ENCODE results near the gene UBE2E1. TPM values are rescaled to one million over a fixed set of nuclear protein-coding genes. Genes with fewer than 3 reads are reported as not detected.

UBE2E1 gene
- total and polyA plus RNA-seq, 7 experiments from 2014 or later = 5.2 to 80.0 (median 65.8) TPM

DNA sequence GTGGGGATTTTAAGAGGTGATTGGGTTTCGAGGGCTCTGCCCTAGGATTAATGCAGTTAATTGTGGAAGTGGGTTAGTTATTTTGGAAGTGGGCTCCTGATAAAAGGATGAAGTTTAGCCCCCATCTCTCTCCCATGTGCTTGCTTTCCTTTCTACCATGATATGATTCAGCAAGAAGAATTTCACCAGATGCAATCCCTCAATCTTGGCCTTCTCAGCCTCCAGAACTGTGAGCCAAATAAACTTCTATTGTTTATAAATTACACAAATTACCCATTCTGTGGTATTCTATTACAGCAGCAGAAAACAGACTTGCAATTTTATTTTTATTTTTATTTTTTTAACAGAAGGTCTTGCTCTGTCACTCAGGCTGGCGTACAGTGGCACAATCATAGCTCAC lies 27.3 kb upstream of the UBE2E1 start:
- intact Hi-C loops (cut with micrococcal nuclease) = no loop called here
- no peaks in the 10 kb centered on the region for H3K36me3 Mint-ChIP-seq
- no peak overlapping the region for H3K4me3 Mint-ChIP-seq
- no peak overlapping the region for H3K4me3 ChIP-seq (ENCODE audit: low read length)
- CTCF ChIA-PET = interaction anchor here (0.7 kb wide), 1 partner anchor 411 kb away, joined by 3 read pairs; no protein-coding TSS in a partner anchor
- H3K4me1 ChIP-seq (ENCODE audit: control insufficient read depth in 2 of 2, insufficient read depth in 2 of 2, low read length in 2 of 2) = no peaks in the 10 kb centered on the region
- H3K27ac Mint-ChIP-seq = no peak overlapping the region
- H3K27me3 Mint-ChIP-seq = peaks cover 8 to 21% (median 10%) of the 10 kb centered on the region in 5 donors
- POLR2A ChIA-PET = no interaction called here
- H3K4me1 Mint-ChIP-seq = no peaks in the 10 kb centered on the region
- H3K27ac ChIP-seq (ENCODE audit: low read depth, low read length) = no peak overlapping the region
- peaks cover 0 to 2% (median 0%) of the 10 kb centered on the region in 11 donors for H3K9me3 Mint-ChIP-seq
- DNase-seq (no peak), ATAC-seq (no peak)
- no peaks in the 10 kb centered on the region for H3K9me3 ChIP-seq (ENCODE audit: control insufficient read depth in 2 of 3, low read length in 3 of 3)
- no peaks in the 10 kb centered on the region for H3K27me3 ChIP-seq (ENCODE audit: control insufficient read depth in 2 of 2, insufficient read depth in 2 of 2, low read length in 2 of 2)
- no peaks in the 10 kb centered on the region for H3K36me3 ChIP-seq (ENCODE audit: control insufficient read depth in 2 of 3, insufficient read depth in 3 of 3, low read length in 3 of 3)

DNA sequence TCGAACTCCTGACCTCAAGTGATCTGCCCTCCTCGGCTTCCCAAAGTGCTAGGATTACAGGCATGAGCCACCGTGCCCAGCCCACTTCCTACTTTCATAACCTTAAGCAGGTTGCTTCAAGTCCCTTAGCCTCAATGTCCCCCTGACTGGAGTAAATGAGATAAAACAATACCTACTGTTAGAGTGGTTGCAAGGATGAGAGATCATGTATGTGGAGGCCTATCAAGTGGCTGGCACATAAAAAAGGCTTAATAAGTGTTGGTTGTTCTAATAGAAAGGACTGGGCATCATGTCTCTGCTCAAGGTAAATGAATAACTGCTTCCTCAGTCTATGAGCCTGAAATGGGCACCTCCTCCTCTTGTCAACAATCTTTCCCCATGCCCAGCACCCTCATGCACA lies 25.9 kb upstream of the UBE2E1 start:
- no peak for ATAC-seq
- H3K27ac ChIP-seq (ENCODE audit: low read depth, low read length) = no peak overlapping the region
- DNase-seq = no peak
- no peaks in the 10 kb centered on the region for H3K4me1 ChIP-seq (ENCODE audit: control insufficient read depth in 2 of 2, insufficient read depth in 2 of 2, low read length in 2 of 2)
- no peaks in the 10 kb centered on the region for H3K27me3 ChIP-seq (ENCODE audit: control insufficient read depth in 2 of 2, insufficient read depth in 2 of 2, low read length in 2 of 2)
- no peak overlapping the region for H3K4me3 Mint-ChIP-seq
- H3K9me3 Mint-ChIP-seq = peaks cover 0 to 2% (median 0%) of the 10 kb centered on the region in 11 donors
- ChIA-PET POLR2A (no interaction called here), CTCF (no interaction called here)
- H3K4me1 Mint-ChIP-seq = no peaks in the 10 kb centered on the region
- intact Hi-C loops (cut with micrococcal nuclease) = no loop called here
- no peaks in the 10 kb centered on the region for H3K9me3 ChIP-seq (ENCODE audit: control insufficient read depth in 2 of 3, low read length in 3 of 3)
- no peak overlapping the region for H3K4me3 ChIP-seq (ENCODE audit: low read length)
- peak overlapping the region in 1 of 9 donors; percentile 5 for H3K27ac Mint-ChIP-seq
- H3K36me3 ChIP-seq (ENCODE audit: control insufficient read depth in 2 of 3, insufficient read depth in 3 of 3, low read length in 3 of 3) = no peaks in the 10 kb centered on the region
- peaks cover 8 to 21% (median 10%) of the 10 kb centered on the region in 5 donors for H3K27me3 Mint-ChIP-seq
- H3K36me3 Mint-ChIP-seq = no peaks in the 10 kb centered on the region

DNA sequence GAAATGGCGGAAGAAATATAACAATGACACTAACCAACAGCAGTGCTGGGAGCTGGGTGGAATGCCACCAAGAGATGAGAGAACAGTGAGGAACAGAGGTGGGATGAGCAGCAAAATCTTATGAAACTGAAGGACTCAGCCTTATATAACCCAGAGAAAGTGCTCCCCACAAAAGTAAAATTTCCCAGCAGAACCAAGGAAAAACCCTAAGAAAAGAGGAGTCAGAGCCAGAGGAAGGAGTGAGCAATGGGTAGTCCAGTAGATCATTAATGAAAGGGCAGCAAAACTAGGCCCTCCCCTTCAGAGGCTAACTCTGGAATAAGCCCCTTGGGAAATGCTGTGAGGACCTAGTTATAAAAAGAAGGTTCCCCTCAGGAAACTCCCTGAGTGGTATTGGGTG lies 24.7 kb upstream of the UBE2E1 start:
- no peaks in the 10 kb centered on the region for H3K9me3 ChIP-seq (ENCODE audit: control insufficient read depth in 2 of 3, low read length in 3 of 3)
- no peaks in the 10 kb centered on the region for H3K4me1 Mint-ChIP-seq
- no peak for ATAC-seq
- peaks cover 0 to 1% (median 0%) of the 10 kb centered on the region in 11 donors for H3K9me3 Mint-ChIP-seq
- H3K27ac Mint-ChIP-seq = no peak overlapping the region
- H3K36me3 Mint-ChIP-seq = no peaks in the 10 kb centered on the region
- H3K4me1 ChIP-seq (ENCODE audit: control insufficient read depth in 2 of 2, insufficient read depth in 2 of 2, low read length in 2 of 2) = no peaks in the 10 kb centered on the region
- intact Hi-C loops (cut with micrococcal nuclease) = no loop called here
- POLR2A ChIA-PET = no interaction called here
- no peaks in the 10 kb centered on the region for H3K27me3 ChIP-seq (ENCODE audit: control insufficient read depth in 2 of 2, insufficient read depth in 2 of 2, low read length in 2 of 2)
- CTCF ChIA-PET = no interaction called here
- H3K4me3 ChIP-seq (ENCODE audit: low read length) = no peak overlapping the region
- H3K27me3 Mint-ChIP-seq = peaks cover 8 to 28% (median 16%) of the 10 kb centered on the region in 5 donors
- H3K27ac ChIP-seq (ENCODE audit: low read depth, low read length) = no peak overlapping the region
- DNase-seq = no peak
- no peaks in the 10 kb centered on the region for H3K36me3 ChIP-seq (ENCODE audit: control insufficient read depth in 2 of 3, insufficient read depth in 3 of 3, low read length in 3 of 3)
- no peak overlapping the region for H3K4me3 Mint-ChIP-seq

DNA sequence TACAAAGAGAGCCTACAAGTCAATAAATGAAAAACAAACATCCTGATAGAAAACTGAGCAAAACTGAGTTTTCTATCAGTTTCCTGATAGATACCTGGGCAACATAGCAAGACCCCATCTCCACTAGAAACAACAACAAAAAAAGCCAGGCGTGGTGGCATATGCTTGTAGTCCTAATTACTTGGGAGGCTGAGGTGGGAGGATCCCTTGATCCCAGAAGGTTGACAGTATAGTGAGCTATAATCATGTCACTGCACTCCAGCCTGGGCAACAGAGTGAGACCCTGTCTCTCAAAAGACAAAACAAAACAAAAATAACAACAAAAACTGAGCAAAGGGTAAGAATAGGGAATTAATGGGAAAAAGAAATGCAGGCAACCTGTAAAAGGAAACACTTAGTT lies 23.9 kb upstream of the UBE2E1 start:
- Histone ChIP-seq H3K9me3 (ENCODE audit: control insufficient read depth in 2 of 3, low read length in 3 of 3) (no peaks in the 10 kb centered on the region), H3K27ac (ENCODE audit: low read depth, low read length) (no peak overlapping the region), H3K4me1 (ENCODE audit: control insufficient read depth in 2 of 2, insufficient read depth in 2 of 2, low read length in 2 of 2) (no peaks in the 10 kb centered on the region), H3K36me3 (ENCODE audit: control insufficient read depth in 2 of 3, insufficient read depth in 3 of 3, low read length in 3 of 3) (no peaks in the 10 kb centered on the region), H3K27me3 (ENCODE audit: control insufficient read depth in 2 of 2, insufficient read depth in 2 of 2, low read length in 2 of 2) (no peaks in the 10 kb centered on the region), H3K4me3 (ENCODE audit: low read length) (no peak overlapping the region)
- ChIA-PET POLR2A (no interaction called here), CTCF (no interaction called here)
- Mint-ChIP-seq H3K27me3 (peaks cover 8 to 28% (median 16%) of the 10 kb centered on the region in 5 donors), H3K36me3 (no peaks in the 10 kb centered on the region), H3K4me1 (no peaks in the 10 kb centered on the region), H3K9me3 (peaks cover 0 to 1% (median 0%) of the 10 kb centered on the region in 11 donors), H3K27ac (no peak overlapping the region), H3K4me3 (no peak overlapping the region)
- DNase-seq (no peak), ATAC-seq (no peak)
- intact Hi-C loops (cut with micrococcal nuclease) = no loop called here

DNA sequence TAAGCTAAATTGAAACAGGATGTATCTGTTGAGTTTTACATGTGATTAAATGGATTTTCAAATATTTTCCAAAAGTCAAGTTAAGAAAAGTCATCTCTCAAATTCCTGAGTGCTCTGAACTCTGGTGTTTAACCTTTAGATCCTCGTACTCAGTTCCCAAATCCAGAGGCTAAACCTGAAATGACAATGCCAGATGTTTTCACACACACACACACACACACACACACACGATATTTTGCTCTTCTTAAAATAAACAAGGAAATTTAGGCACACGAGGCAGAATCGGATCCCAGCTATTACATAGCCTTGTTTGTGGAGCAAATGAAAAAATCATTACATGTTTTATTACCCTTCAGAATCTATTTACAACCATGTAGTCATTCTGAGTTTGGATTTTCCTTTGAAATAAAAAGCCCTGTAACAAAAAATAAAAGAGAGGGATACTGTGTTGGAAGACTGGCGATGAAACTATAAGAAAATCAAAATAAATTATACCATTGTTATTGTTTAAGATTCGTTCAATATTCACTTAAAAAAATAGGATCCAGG lies 20.6 kb upstream of the UBE2E1 start:
- intact Hi-C loops (cut with micrococcal nuclease) = no loop called here

DNA sequence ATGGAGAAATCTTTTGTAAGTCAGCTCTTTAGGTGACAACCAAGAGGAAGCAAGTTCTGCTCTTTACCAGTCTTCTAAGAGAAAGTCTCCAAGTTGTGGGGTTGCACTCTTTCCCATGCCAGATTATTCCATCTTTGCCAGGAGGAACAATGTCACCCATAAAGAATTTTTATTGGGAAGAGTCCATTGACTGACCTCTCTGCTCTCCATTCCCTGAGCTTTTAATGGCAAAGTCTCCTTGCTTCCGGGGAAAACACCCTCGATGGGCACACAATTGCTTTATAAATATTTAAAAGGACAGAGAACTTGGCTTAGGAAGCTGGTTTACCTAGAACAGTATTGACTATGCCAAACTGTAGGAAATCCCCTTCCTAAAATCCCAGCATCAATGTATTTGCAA lies 19.9 kb upstream of the UBE2E1 start:
- ATAC-seq (no peak), DNase-seq (no peak)
- no peak overlapping the region for H3K27ac ChIP-seq (ENCODE audit: low read depth, low read length)
- ChIA-PET CTCF (interaction anchor here (0.6 to 0.7 kb wide), 2 partner anchors 407 to 1714 kb away, joined by 3 to 4 read pairs; no protein-coding TSS in a partner anchor), POLR2A (interaction anchor here (0.7 kb wide), 1 partner anchor 27 kb away, joined by 3 read pairs; no protein-coding TSS in a partner anchor)
- Mint-ChIP-seq H3K27me3 (peaks cover 4 to 31% (median 15%) of the 10 kb centered on the region in 5 donors), H3K4me3 (no peak overlapping the region), H3K36me3 (no peaks in the 10 kb centered on the region), H3K4me1 (no peaks in the 10 kb centered on the region), H3K27ac (no peak overlapping the region), H3K9me3 (peaks cover 0 to 1% (median 0%) of the 10 kb centered on the region in 11 donors)
- H3K4me1 ChIP-seq (ENCODE audit: control insufficient read depth in 2 of 2, insufficient read depth in 2 of 2, low read length in 2 of 2) = no peaks in the 10 kb centered on the region
- no peaks in the 10 kb centered on the region for H3K9me3 ChIP-seq (ENCODE audit: control insufficient read depth in 2 of 3, low read length in 3 of 3)
- intact Hi-C loops (cut with micrococcal nuclease) = no loop called here
- no peak overlapping the region for H3K4me3 ChIP-seq (ENCODE audit: low read length)
- H3K27me3 ChIP-seq (ENCODE audit: control insufficient read depth in 2 of 2, insufficient read depth in 2 of 2, low read length in 2 of 2) = no peaks in the 10 kb centered on the region
- no peaks in the 10 kb centered on the region for H3K36me3 ChIP-seq (ENCODE audit: control insufficient read depth in 2 of 3, insufficient read depth in 3 of 3, low read length in 3 of 3)

More for the DNA sequence above, 20.6 kb upstream of the UBE2E1 start:
- ChIA-PET CTCF (no interaction called here), POLR2A (no interaction called here)
- no peak overlapping the region for H3K4me3 ChIP-seq (ENCODE audit: low read length)
- H3K4me1 ChIP-seq (ENCODE audit: control insufficient read depth in 2 of 2, insufficient read depth in 2 of 2, low read length in 2 of 2) = no peaks in the 10 kb centered on the region
- Mint-ChIP-seq H3K4me3 (no peak overlapping the region), H3K4me1 (no peaks in the 10 kb centered on the region), H3K27ac (no peak overlapping the region), H3K27me3 (peaks cover 6 to 29% (median 16%) of the 10 kb centered on the region in 5 donors), H3K36me3 (no peaks in the 10 kb centered on the region), H3K9me3 (peaks cover 0 to 1% (median 0%) of the 10 kb centered on the region in 11 donors)
- H3K9me3 ChIP-seq (ENCODE audit: control insufficient read depth in 2 of 3, low read length in 3 of 3) = no peaks in the 10 kb centered on the region
- DNase-seq (no peak), ATAC-seq (no peak)
- H3K36me3 ChIP-seq (ENCODE audit: control insufficient read depth in 2 of 3, insufficient read depth in 3 of 3, low read length in 3 of 3) = no peaks in the 10 kb centered on the region
- H3K27ac ChIP-seq (ENCODE audit: low read depth, low read length) = no peak overlapping the region
- H3K27me3 ChIP-seq (ENCODE audit: control insufficient read depth in 2 of 2, insufficient read depth in 2 of 2, low read length in 2 of 2) = no peaks in the 10 kb centered on the region

DNA sequence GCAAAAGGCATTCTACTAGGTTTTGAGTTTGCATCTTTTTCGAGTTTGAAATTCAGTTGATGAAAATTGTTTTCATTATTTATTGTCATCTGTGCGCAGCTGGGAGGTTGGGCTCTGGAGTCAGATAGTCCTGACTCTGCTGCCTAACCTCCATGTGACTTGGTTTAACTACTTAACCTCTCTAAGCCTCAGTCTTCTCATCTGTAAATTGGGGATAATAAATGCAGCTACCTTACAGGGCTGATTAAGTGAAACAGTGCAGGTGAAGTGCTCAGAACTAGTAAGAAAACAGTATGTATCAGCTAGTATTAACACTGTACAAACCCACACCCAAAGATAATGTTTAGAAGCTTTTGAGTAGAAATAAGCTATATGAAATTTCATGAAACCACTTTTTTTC lies 14.1 kb upstream of the UBE2E1 start:
- Histone ChIP-seq H3K27ac (ENCODE audit: low read depth, low read length) (no peak overlapping the region), H3K4me1 (ENCODE audit: control insufficient read depth in 2 of 2, insufficient read depth in 2 of 2, low read length in 2 of 2) (no peaks in the 10 kb centered on the region), H3K36me3 (ENCODE audit: control insufficient read depth in 2 of 3, insufficient read depth in 3 of 3, low read length in 3 of 3) (no peaks in the 10 kb centered on the region), H3K27me3 (ENCODE audit: control insufficient read depth in 2 of 2, insufficient read depth in 2 of 2, low read length in 2 of 2) (no peaks in the 10 kb centered on the region), H3K9me3 (ENCODE audit: control insufficient read depth in 2 of 3, low read length in 3 of 3) (no peaks in the 10 kb centered on the region), H3K4me3 (ENCODE audit: low read length) (no peak overlapping the region)
- DNase-seq (no peak), ATAC-seq (no peak)
- intact Hi-C loops (cut with micrococcal nuclease) = no loop called here
- Mint-ChIP-seq H3K4me3 (no peak overlapping the region), H3K27me3 (peaks cover 0 to 35% (median 0%) of the 10 kb centered on the region in 5 donors), H3K9me3 (no peaks in the 10 kb centered on the region), H3K36me3 (no peaks in the 10 kb centered on the region), H3K27ac (no peak overlapping the region), H3K4me1 (peaks cover 0 to 4% (median 0%) of the 10 kb centered on the region in 7 donors)
- POLR2A ChIA-PET = no interaction called here
- CTCF ChIA-PET = interaction anchor here (1.1 kb wide), 1 partner anchor 46 kb away, joined by 3 read pairs; no protein-coding TSS in a partner anchor

Measured in naive thymus-derived CD4-positive, alpha-beta T cell (primary cell).